Measurements from ENCODE around the gene POLR2F.

DNA sequence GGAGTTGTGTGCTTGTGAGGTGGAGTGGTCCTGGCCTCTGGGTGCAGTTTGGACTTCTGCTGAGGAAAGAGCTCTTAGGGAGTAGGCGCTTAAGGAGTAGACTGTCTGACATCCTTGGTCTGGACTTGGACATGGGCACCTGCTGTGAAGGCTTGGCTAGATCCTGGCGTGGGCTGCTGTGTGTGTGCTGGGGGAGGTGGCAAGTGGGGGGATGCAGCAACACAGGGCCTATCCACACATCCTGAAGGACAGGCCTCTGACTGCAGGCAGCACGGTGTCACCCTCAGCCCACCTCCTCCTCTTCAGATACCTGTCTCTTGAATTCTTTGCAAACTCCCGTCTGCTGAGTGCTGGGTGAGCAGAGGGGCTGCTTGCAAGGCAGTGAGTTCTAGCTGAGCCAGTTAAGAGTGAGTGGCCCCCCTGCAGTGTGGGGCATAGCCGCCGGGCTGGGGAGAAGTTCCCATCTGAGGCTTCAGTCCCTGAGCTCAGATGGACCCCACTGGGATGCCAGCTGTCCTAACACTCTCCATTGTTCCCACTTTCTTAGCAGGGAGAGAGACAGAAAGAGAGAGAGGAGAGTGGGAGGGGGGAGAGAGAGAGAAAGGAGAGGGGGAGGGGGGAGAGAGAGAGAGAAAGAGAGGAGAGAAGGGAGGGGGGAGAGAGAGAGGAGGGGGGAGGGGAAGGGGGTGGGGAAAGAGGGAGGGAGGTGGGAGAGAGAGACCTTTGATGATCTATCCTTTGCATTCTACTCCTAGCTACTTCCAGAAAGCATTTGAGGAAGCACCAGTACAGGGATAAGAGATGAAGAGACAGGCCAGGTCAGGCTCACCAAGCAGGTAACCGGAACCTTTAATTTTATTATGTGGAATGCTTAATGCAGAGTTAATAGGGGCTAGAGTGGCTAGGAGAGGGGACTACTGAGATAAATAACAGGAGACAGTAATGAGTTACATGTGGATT, 18.3 kb downstream of the POLR2F start:
- TF ChIP-seq YY1 (IDR thresholded peaks at IDR 0.05; ENCODE audit: insufficient read depth, insufficient read length) (no peak), ZNF274 (IDR thresholded peaks at IDR 0.05; ENCODE audit: low read depth, low read length) (no peak), SUZ12 (IDR thresholded peaks at IDR 0.05; ENCODE audit: extremely low read depth, insufficient read depth, insufficient read length) (no peak)
